ENCODE results near the gene NHLRC4.

The NHLRC4 gene

GRCh38 chr16:592518-593306, 25.9 kb downstream of the NHLRC4 start:
- Histone ChIP-seq H3K27me3 (ENCODE audit: insufficient read depth, poor library complexity, severe bottlenecking) (no peaks in the 10 kb centered on the region), H3K27ac (replicated peaks) (peak overlapping the region; percentile 91), H3K4me3 (replicated peaks; ENCODE audit: insufficient read depth, low read length) (peak overlapping the region; percentile 27)
- DNase-seq (ENCODE audit: low read depth in 1 of 2, low spot score in 1 of 2): peak; percentile 98 to 100
- TF ChIP-seq SPI1 (IDR thresholded peaks at IDR 0.05; ENCODE audit: borderline replicate concordance, low read depth) (peak; percentile 62; the same call in 1 of the 2 replicates), REST (IDR thresholded peaks at IDR 0.05; ENCODE audit: insufficient replicate concordance, low read depth) (peak; percentile 14), POLR2AphosphoS5 (IDR thresholded peaks at IDR 0.05; ENCODE audit: low read depth) (peak; percentile 79), GABPA (IDR thresholded peaks at IDR 0.05; ENCODE audit: low read depth) (no peak; the same call in 1 of the 2 replicates), CTCF (IDR thresholded peaks at IDR 0.05; ENCODE audit: insufficient read depth, low read length) (peak; percentile 39)

- no peak overlapping the region for H3K4me3 ChIP-seq (replicated peaks; ENCODE audit: insufficient read depth, low read length)
- peak overlapping the region; percentile 91 for H3K27ac ChIP-seq (replicated peaks)
- DNase-seq (ENCODE audit: low read depth in 1 of 2, low spot score in 1 of 2): no peak
- no peaks in the 10 kb centered on the region for H3K27me3 ChIP-seq (ENCODE audit: insufficient read depth, poor library complexity, severe bottlenecking)
- TF ChIP-seq SPI1 (IDR thresholded peaks at IDR 0.05; ENCODE audit: borderline replicate concordance, low read depth): no peak
- TF ChIP-seq CTCF (IDR thresholded peaks at IDR 0.05; ENCODE audit: insufficient read depth, low read length): no peak
- no peak for TF ChIP-seq POLR2AphosphoS5 (IDR thresholded peaks at IDR 0.05; ENCODE audit: low read depth)
- TF ChIP-seq GABPA (IDR thresholded peaks at IDR 0.05; ENCODE audit: low read depth): no peak
- no peak for TF ChIP-seq REST (IDR thresholded peaks at IDR 0.05; ENCODE audit: insufficient replicate concordance, low read depth)
Measured at GRCh38 chr16:593406-593805, 26.6 kb downstream of the NHLRC4 start.

- H3K27me3 ChIP-seq (ENCODE audit: insufficient read depth, poor library complexity, severe bottlenecking): no peaks in the 10 kb centered on the region
- H3K27ac ChIP-seq (replicated peaks): peak overlapping the region; percentile 91
- DNase-seq (ENCODE audit: low read depth in 1 of 2, low spot score in 1 of 2): no peak
- no peak overlapping the region for H3K4me3 ChIP-seq (replicated peaks; ENCODE audit: insufficient read depth, low read length)
- TF ChIP-seq POLR2AphosphoS5 (IDR thresholded peaks at IDR 0.05; ENCODE audit: low read depth): no peak
- no peak for TF ChIP-seq CTCF (IDR thresholded peaks at IDR 0.05; ENCODE audit: insufficient read depth, low read length)
- no peak for TF ChIP-seq REST (IDR thresholded peaks at IDR 0.05; ENCODE audit: insufficient replicate concordance, low read depth)
- TF ChIP-seq SPI1 (IDR thresholded peaks at IDR 0.05; ENCODE audit: borderline replicate concordance, low read depth): no peak
- TF ChIP-seq GABPA (IDR thresholded peaks at IDR 0.05; ENCODE audit: low read depth): no peak
Measured at GRCh38 chr16:593807-594206, 27.0 kb downstream of the NHLRC4 start.
